H1 (cell line): ENCODE measurements around the gene ATP6V1C2. TPM values are rescaled to one million over a fixed set of nuclear protein-coding genes. Genes with fewer than 3 reads are reported as not detected.

ENCODE experiments used
- CREB1 ChIP-seq: IDR thresholded peaks from 2 replicates; pipeline ENCODE4 v1.6.1; 2012; ENCODE audit warnings: inconsistent platforms
- KDM5A ChIP-seq: fragments of 200-600 bp; IDR thresholded peaks from 2 replicates; pipeline ENCODE4 v1.7.1; 2012; ENCODE audit warnings: mild to moderate bottlenecking, low read length, inconsistent platforms, mixed read lengths
- SIRT6 ChIP-seq: IDR thresholded peaks from one replicate; pipeline ENCODE4 v1.7.1; 2012; ENCODE audit warnings: low read length, inconsistent platforms
- SRF ChIP-seq: IDR thresholded peaks from 2 replicates; pipeline ENCODE4 v1.6.1; 2011; ENCODE audit warnings: mild to moderate bottlenecking, low read depth, low read length, moderate library complexity
- TBP ChIP-seq: IDR thresholded peaks from 2 replicates; pipeline ENCODE4 v1.6.1; 2011; ENCODE audit warnings: low read depth, low read length, improper control_type of control experiment
- polyA plus RNA-seq, 7 experiments: library from polyadenylated mRNA; depleted of rRNA in 3 of 7; stranded (reverse) in 5 of 7; unstranded in 2 of 7; fragments of >200 nt in 5 of 7; fragments of 200-250 nt in 2 of 7; gene quantifications; 1 replicate in 5 of 7; 2 replicates in 1 of 7; 4 replicates in 1 of 7; pipeline versions ENCODE4 v1.2.1 to v1.2.3, GENCODE V29; 2011 to 2013; ENCODE audit warnings: missing spikeins in 2 of 7, mixed read lengths in 2 of 7
- total RNA-seq: library from RNA; stranded (reverse); fragmentation: NEBNext Ultra II Directional; extraction: Animal tissue kit (Norgen Biotek cat#: 25700); gene quantifications from 2 replicates; pipeline ENCODE4 v1.2.1, GENCODE V29; 2021
- TF ChIP-seq, protein P1 (sequence below): IDR thresholded peaks from 2 replicates; pipeline ENCODE4 v1.6.1; 2011; ENCODE audit warnings: low read length, improper control_type of control experiment

ATP6V1C2 gene
- total and polyA plus RNA-seq, 2 of the 8 experiments (the other 6 are each of a cell fraction or from before 2014, with no cell fraction given) = 0.29 to 0.74 TPM

DNA sequence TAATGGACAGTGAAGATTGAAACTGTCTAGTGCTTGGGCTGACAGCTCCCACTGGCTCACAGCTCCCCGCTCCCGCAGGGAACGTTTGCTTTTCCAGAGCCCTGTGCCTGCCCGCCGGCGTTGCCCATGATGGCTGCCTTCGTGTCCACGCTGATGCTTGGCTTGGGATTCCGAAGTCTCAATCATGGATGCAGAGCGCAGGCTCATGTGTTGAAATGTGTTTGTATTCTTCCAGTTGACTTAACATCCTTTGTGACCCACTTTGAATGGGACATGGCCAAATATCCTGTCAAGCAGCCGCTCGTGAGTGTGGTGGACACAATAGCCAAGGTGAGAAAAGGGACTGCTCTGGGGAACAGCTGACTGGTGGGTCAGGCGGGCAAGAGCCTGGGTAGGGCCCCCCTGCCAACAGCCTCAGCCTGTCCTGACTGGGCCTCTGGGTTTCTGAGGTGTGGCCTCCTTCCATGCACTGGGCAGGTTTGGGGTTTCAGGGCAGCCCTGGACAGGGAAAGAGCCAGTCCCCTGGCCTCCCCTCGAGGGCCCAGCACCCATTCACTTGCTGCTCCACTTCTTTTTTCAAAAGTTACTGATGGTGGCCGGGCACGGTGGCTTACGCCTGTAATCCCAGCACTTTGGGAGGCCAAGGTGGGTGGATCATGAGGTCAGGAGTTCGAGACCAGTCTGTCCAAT lies 42.8 kb downstream of the ATP6V1C2 start (continued):
- TF ChIP-seq KDM5A (no peak), SIRT6 (no peak), SRF (no peak), CREB1 (no peak), TBP (no peak)
- TF ChIP-seq, protein P1, sequence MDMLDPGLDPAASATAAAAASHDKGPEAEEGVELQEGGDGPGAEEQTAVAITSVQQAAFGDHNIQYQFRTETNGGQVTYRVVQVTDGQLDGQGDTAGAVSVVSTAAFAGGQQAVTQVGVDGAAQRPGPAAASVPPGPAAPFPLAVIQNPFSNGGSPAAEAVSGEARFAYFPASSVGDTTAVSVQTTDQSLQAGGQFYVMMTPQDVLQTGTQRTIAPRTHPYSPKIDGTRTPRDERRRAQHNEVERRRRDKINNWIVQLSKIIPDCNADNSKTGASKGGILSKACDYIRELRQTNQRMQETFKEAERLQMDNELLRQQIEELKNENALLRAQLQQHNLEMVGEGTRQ = no peak
- TF ChIP-seq, all 59 proteins: peak for 0
